Neural progenitor cell (in vitro differentiated cells): Measurements from ENCODE around the gene DPYSL5. TPM values are rescaled to one million over a fixed set of nuclear protein-coding genes. Genes with fewer than 3 reads are reported as not detected.

Experiments used
- DNase-seq: peaks from one replicate; pipeline ENCODE4 v3.0.0-alpha.2; 2016; ENCODE audit warnings: low spot score
- H2AFZ ChIP-seq: fragments of 200-600 bp; sonication (generic); replicated peaks from 2 replicates; pipeline ENCODE4 v1.6.1; 2016; ENCODE audit warnings: antibody characterized with exemption
- H3F3A ChIP-seq: fragments of 200-600 bp; sonication (generic); 2 replicates; pipeline ENCODE4 v1.6.1; 2016; ENCODE audit warnings: antibody characterized with exemption, low read depth
- H3K27ac ChIP-seq: fragments of 200-600 bp; sonication (generic); 2 replicates; pipeline ENCODE4 v1.5.1; 2016; ENCODE audit warnings: mild to moderate bottlenecking
- H3K27me3 ChIP-seq: fragments of 200-600 bp; sonication (generic); 2 replicates; pipeline ENCODE4 v1.6.1; 2016; ENCODE audit warnings: mild to moderate bottlenecking, moderate library complexity
- H3K36me3 ChIP-seq: fragments of 200-600 bp; sonication (generic); 2 replicates; pipeline ENCODE4 v1.5.1; 2016
- H3K4me1 ChIP-seq: fragments of 200-600 bp; sonication (generic); 2 replicates; pipeline ENCODE4 v1.6.1; 2016; ENCODE audit warnings: mixed run types
- H3K4me2 ChIP-seq: fragments of 200-600 bp; sonication (generic); 2 replicates; pipeline ENCODE4 v1.6.1; 2016
- H3K4me3 ChIP-seq: fragments of 200-600 bp; sonication (generic); 2 replicates; pipeline ENCODE4 v1.5.1; 2016
- H3K79me2 ChIP-seq: fragments of 200-600 bp; sonication (generic); 2 replicates; pipeline ENCODE4 v1.6.1; 2016; ENCODE audit warnings: low read depth
- H3K9ac ChIP-seq: fragments of 200-600 bp; sonication (generic); 2 replicates; pipeline ENCODE4 v1.6.1; 2016
- H3K9me3 ChIP-seq: fragments of 200-600 bp; sonication (generic); 2 replicates; pipeline ENCODE4 v1.5.1; 2016; ENCODE audit warnings: low read depth
- H4K20me1 ChIP-seq: fragments of 200-600 bp; sonication (generic); 2 replicates; pipeline ENCODE4 v1.6.1; 2016; ENCODE audit warnings: low read depth
- H3K27ac Mint-ChIP-seq: 3 replicates; pipeline ENCODE4 v1.8.0; 2021; ENCODE audit warnings: mixed read lengths
- H3K27me3 Mint-ChIP-seq: 2 replicates; pipeline ENCODE4 v1.8.0; 2022; ENCODE audit warnings: low read depth, mild to moderate bottlenecking, inconsistent platforms, moderate library complexity, mixed read lengths; ENCODE audit not compliant: insufficient read depth
- H3K36me3 Mint-ChIP-seq: 3 replicates; pipeline ENCODE4 v1.8.0; 2021; ENCODE audit warnings: mixed read lengths
- H3K4me1 Mint-ChIP-seq: 3 replicates; pipeline ENCODE4 v1.8.0; 2021; ENCODE audit warnings: mixed read lengths
- H3K4me3 Mint-ChIP-seq: 3 replicates; pipeline ENCODE4 v1.8.0; 2021; ENCODE audit warnings: mild to moderate bottlenecking, moderate library complexity, mixed read lengths
- H3K9me3 Mint-ChIP-seq: 3 replicates; pipeline ENCODE4 v1.8.0; 2020; ENCODE audit warnings: mixed read lengths
- EZH2 ChIP-seq: fragments of 200-600 bp; sonication (generic); IDR thresholded peaks from 2 replicates; pipeline ENCODE4 v1.6.1; 2017; ENCODE audit warnings: antibody characterized with exemption, mild to moderate bottlenecking, moderate library complexity
- EZH2phosphoT487 ChIP-seq: fragments of 200-600 bp; sonication (generic); IDR thresholded peaks from 2 replicates; pipeline ENCODE4 v1.6.1; 2017; ENCODE audit warnings: antibody characterized with exemption
- total RNA-seq: library from RNA; depleted of rRNA; stranded (reverse); fragments of >200 nt; gene quantifications from 2 replicates; pipeline ENCODE4 v1.2.3, GENCODE V29; 2015; ENCODE audit warnings: low replicate concordance
- TF ChIP-seq, protein P1 (sequence below): fragments of 200-600 bp; sonication (generic); IDR thresholded peaks from 2 replicates; pipeline ENCODE4 v1.5.1; 2017; ENCODE audit warnings: antibody characterized with exemption, mild to moderate bottlenecking

DPYSL5 gene
- total RNA-seq, 1 donor from 2014 or later, result 46.3 TPM

DNA sequence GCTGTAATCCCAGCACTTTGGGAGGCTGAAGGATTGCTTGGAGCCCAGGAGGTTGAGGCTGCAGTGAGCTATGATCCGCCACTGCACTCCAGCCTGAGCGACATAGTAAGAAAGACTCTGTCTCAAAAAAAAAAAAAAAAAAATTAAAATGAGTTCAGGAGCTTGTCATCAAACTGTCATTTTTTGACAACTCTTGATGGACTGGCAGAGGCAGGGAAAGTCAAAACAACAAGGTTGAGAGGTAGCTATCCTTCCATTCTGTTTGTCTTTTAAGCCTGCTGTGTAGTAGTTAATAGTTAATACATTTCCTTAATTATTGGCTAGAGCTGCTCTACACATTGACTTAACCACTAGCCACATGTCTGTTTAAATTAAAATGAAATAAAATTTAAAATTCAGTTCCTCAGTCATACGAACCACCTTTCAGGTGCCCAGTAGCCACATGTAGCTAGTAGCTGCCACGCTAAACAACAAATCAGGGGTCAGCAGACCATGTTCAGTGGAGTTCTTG is 22.7 kb downstream of the DPYSL5 start:
- Histone ChIP-seq H3K4me1 (no peaks in the 10 kb centered on the region), H3K27me3 (no peaks in the 10 kb centered on the region), H3K4me3 (no peak overlapping the region), H3K4me2 (no peak overlapping the region), H3K27ac (no peak overlapping the region), H3K9me3 (no peaks in the 10 kb centered on the region), H3K36me3 (no peaks in the 10 kb centered on the region), H4K20me1 (peaks cover 96% of the 10 kb centered on the region), H3K79me2 (peaks cover 91% of the 10 kb centered on the region), H2AFZ (no peak overlapping the region), H3F3A (peaks cover 3% of the 10 kb centered on the region), H3K9ac (no peak overlapping the region)
- Mint-ChIP-seq H3K27me3 (no peaks in the 10 kb centered on the region), H3K9me3 (peaks cover 2% of the 10 kb centered on the region), H3K4me3 (no peak overlapping the region), H3K27ac (no peak overlapping the region), H3K4me1 (peaks cover 5% of the 10 kb centered on the region), H3K36me3 (peaks cover 44% of the 10 kb centered on the region)
- DNase-seq, result no peak
- TF ChIP-seq, protein P1, sequence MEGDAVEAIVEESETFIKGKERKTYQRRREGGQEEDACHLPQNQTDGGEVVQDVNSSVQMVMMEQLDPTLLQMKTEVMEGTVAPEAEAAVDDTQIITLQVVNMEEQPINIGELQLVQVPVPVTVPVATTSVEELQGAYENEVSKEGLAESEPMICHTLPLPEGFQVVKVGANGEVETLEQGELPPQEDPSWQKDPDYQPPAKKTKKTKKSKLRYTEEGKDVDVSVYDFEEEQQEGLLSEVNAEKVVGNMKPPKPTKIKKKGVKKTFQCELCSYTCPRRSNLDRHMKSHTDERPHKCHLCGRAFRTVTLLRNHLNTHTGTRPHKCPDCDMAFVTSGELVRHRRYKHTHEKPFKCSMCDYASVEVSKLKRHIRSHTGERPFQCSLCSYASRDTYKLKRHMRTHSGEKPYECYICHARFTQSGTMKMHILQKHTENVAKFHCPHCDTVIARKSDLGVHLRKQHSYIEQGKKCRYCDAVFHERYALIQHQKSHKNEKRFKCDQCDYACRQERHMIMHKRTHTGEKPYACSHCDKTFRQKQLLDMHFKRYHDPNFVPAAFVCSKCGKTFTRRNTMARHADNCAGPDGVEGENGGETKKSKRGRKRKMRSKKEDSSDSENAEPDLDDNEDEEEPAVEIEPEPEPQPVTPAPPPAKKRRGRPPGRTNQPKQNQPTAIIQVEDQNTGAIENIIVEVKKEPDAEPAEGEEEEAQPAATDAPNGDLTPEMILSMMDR, result no peak
- TF ChIP-seq EZH2, result no peak
- no peak for TF ChIP-seq EZH2phosphoT487

DNA sequence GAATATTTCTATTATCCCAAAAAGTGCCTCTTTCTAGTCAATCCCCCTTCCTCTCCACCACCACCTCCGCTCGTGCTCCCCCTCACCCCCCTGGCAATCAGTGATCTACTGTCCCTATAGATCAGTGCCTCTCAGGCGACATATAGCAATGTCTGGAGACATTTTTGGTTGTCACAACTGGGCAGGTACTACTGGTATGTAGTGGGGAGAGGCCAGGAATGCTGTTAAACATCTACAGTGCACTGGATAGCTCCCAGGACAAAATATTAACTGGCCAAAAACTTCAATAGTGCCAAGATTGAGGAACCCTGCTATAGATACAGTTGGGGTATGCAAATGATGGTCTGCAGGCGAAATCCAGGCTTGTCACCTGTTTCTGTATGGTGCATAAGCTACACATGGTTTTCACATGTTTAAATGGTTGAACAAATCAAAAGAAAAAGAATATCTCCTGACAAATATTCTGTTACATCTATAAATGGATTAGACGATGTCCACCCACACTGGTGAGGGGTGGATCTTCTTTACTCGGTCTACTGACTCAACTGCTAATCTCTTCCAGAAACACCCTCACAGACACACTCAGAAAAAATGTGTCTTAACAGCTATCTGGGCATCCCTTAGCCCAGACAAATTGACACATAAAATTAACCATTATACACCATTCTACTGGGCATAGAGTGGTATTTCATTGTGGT is 25.5 kb downstream of the DPYSL5 start:
- TF ChIP-seq EZH2 (no peak), EZH2phosphoT487 (no peak)
- TF ChIP-seq, protein P1, result no peak
- H3K4me1 ChIP-seq, result no peaks in the 10 kb centered on the region
- peaks cover 100% of the 10 kb centered on the region for H4K20me1 ChIP-seq
- Mint-ChIP-seq H3K27ac (no peak overlapping the region), H3K27me3 (no peaks in the 10 kb centered on the region), H3K4me3 (no peak overlapping the region), H3K4me1 (no peaks in the 10 kb centered on the region), H3K9me3 (no peaks in the 10 kb centered on the region), H3K36me3 (peaks cover 35% of the 10 kb centered on the region)
- no peaks in the 10 kb centered on the region for H3K27me3 ChIP-seq
- H3K27ac ChIP-seq, result no peak overlapping the region
- peaks cover 3% of the 10 kb centered on the region for H3F3A ChIP-seq
- H3K36me3 ChIP-seq, result no peaks in the 10 kb centered on the region
- H3K4me2 ChIP-seq, result no peak overlapping the region
- no peak overlapping the region for H2AFZ ChIP-seq
- no peak for DNase-seq
- no peak overlapping the region for H3K4me3 ChIP-seq
- H3K79me2 ChIP-seq, result peaks cover 90% of the 10 kb centered on the region
- no peak overlapping the region for H3K9ac ChIP-seq
- no peaks in the 10 kb centered on the region for H3K9me3 ChIP-seq

DNA sequence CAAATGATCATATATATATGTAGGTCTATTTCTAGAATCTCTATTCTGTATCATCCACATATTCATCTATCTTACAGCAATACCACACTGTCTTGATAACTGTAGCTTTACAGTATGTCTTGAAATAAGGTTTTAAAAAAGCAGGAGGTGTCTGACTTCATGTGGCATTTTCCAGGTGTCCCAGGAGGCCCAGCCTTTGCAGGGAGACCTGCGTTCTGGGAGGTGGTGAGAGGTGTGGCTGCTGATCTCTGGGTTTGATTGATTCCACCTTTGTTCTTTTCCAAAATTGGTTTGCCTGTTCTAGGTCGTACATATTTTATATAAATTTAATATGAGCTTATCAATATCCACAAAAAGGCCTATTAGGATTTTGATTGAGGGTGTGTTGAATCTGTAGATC is 26.6 kb downstream of the DPYSL5 start:
- Histone ChIP-seq H3K4me1 (no peaks in the 10 kb centered on the region), H3K4me3 (no peak overlapping the region), H2AFZ (no peak overlapping the region), H3K9ac (no peak overlapping the region), H4K20me1 (peaks cover 100% of the 10 kb centered on the region), H3K9me3 (no peaks in the 10 kb centered on the region), H3K27ac (no peak overlapping the region), H3K36me3 (no peaks in the 10 kb centered on the region), H3K27me3 (no peaks in the 10 kb centered on the region), H3K79me2 (peaks cover 85% of the 10 kb centered on the region), H3K4me2 (no peak overlapping the region), H3F3A (peaks cover 3% of the 10 kb centered on the region)
- H3K4me1 Mint-ChIP-seq, result no peaks in the 10 kb centered on the region
- H3K27ac Mint-ChIP-seq, result no peak overlapping the region
- no peaks in the 10 kb centered on the region for H3K9me3 Mint-ChIP-seq
- no peak for DNase-seq
- H3K36me3 Mint-ChIP-seq, result peaks cover 40% of the 10 kb centered on the region
- H3K27me3 Mint-ChIP-seq, result peaks cover 2% of the 10 kb centered on the region
- TF ChIP-seq, protein P1, result no peak
- TF ChIP-seq EZH2 (no peak), EZH2phosphoT487 (no peak)
- no peak overlapping the region for H3K4me3 Mint-ChIP-seq
